ENCODE measurements around the gene SETD7. TPM values are rescaled to one million over a fixed set of nuclear protein-coding genes. Genes with fewer than 3 reads are reported as not detected.

Gene SETD7
- total RNA-seq (10 to 100 TPM in 3 of 5 donors, 1 to 10 TPM in 2; 6.5 to 17.5 (median 10.3) TPM), total RNA-seq (23.6 to 60.6 (median 44.4) reads per million in 29 experiments)
- 8.6 TPM for total RNA-seq (2013)

DNA sequence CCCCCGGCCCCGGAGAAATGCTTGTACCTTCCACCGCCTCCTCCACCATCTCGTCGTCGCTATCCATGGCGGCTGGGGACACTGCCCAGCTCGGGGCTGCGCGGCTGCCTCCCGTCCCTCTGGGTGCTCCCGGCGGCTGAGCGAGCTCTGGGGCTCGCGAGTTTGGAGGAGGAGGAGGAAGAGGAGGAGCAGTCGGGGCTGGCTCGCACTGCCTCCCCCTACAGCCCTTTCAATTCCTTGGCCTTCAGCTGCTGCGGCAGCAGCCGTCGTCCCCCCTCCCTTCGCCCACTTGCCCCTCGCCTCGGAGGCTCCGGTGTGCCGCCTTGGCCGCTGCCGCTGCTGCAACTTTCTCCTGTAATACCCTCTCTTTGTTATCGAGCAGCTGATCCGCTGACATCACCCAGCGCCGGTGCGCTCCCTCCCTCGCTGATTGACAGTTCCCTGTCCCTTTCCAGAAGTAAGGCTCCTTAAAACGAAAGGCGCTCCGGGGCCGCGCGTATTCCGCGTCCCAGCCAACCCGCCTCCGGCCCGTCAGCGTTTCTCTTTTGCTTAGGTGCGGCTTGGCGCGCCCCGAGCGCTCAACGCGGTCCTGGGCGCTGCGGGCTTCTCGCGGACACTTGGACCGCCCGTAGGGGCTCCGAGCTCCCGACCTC is at the start of gene SETD7:
Gene SETD7, minus strand, starts transcription at position 149 of the 653 bp plus-strand sequence. Its CDS starts 82 bp downstream, at position 67.
- Mint-ChIP-seq H3K4me3 (peak within 1 kb of the TSS; percentile 95 to 99 (median 99)), H3K4me1 (peaks cover 40 to 66% (median 55%) of the 10 kb centered on the region in 3 donors), H3K36me3 (no peaks in the 10 kb centered on the region), H3K27ac (peak within 1 kb of the TSS; percentile 95 to 97), H3K9me3 (no peaks in the 10 kb centered on the region), H3K27me3 (peaks cover 0 to 2% of the 10 kb centered on the region in 2 donors)
- CTCF ChIA-PET, result interaction anchor here (0.6 to 2.2 kb wide), 6 partner anchors 26 to 462 kb away, joined by 3 to 6 read pairs (median 4); no protein-coding TSS in a partner anchor
- POLR2A ChIA-PET, result interaction anchor here in 1 of 2 donors (0.6 to 1.3 kb wide), 2 partner anchors 103 to 817 kb away, joined by 4 to 7 read pairs; partner anchors contain the start of gene RAB33B
- ATAC-seq (replicated peaks in 1 of 4), result peak; percentile 15 to 40 (median 28)
- Histone ChIP-seq H3K27me3 (replicated peaks in 1 of 2; ENCODE audit: control insufficient read depth in 2 of 2, extremely low read depth in 1 of 2, insufficient read depth in 2 of 2, low read length in 1 of 2) (peaks cover 0 to 17% of the 10 kb centered on the region in 2 experiments), H3K27ac (ENCODE audit: low read length) (peak within 1 kb of the TSS; percentile 90), H3K4me3 (ENCODE audit: control insufficient read depth in 1 of 2, extremely low read depth in 1 of 2, low read length in 1 of 2) (peak within 1 kb of the TSS; percentile 86 to 95), H3K36me3 (ENCODE audit: control insufficient read depth in 2 of 2, extremely low read depth in 1 of 2, insufficient read depth in 1 of 2, low read length in 1 of 2) (no peaks in the 10 kb centered on the region), H3K9me3 (no peaks in the 10 kb centered on the region), H3K4me1 (ENCODE audit: control insufficient read depth in 1 of 2, extremely low read depth in 1 of 2, insufficient read depth in 2 of 2, low read length in 2 of 2) (peaks cover 12 to 42% of the 10 kb centered on the region in 2 experiments)
- peak; percentile 18 to 69 (median 51) for DNase-seq
- 0% methylated on average over 45 of the region's 61 CpGs for WGBS (ENCODE audit: insufficient coverage)

DNA sequence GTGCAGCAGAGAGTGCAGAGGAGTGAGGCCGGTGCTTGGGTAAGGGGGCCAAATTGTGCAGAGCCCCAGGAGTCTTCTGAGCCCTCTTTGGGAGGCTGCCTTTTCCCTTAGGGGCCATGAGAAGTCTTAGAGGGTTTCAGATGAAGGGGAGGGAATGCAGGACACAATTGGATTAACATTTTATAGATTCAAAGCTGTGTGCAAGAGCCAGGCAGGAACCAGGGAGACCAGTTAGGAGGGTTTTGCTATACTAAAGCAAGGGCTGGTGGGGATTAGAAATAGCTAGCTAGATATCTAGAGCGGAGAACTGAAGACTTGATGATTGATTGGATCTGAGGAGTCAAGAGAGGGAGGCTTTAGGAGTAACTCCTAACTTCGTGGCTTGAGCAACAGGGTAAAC is 49.5 kb upstream of the SETD7 start:
- Histone ChIP-seq H3K4me1 (ENCODE audit: control insufficient read depth in 1 of 2, extremely low read depth in 1 of 2, insufficient read depth in 2 of 2, low read length in 2 of 2) (peaks cover 0 to 8% of the 10 kb centered on the region in 2 experiments), H3K27me3 (replicated peaks in 1 of 2; ENCODE audit: control insufficient read depth in 2 of 2, extremely low read depth in 1 of 2, insufficient read depth in 2 of 2, low read length in 1 of 2) (peaks cover 0 to 8% of the 10 kb centered on the region in 2 experiments), H3K36me3 (ENCODE audit: control insufficient read depth in 2 of 2, extremely low read depth in 1 of 2, insufficient read depth in 1 of 2, low read length in 1 of 2) (no peaks in the 10 kb centered on the region), H3K9me3 (no peaks in the 10 kb centered on the region), H3K4me3 (ENCODE audit: control insufficient read depth in 1 of 2, extremely low read depth in 1 of 2, low read length in 1 of 2) (no peak overlapping the region), H3K27ac (ENCODE audit: low read length) (no peak overlapping the region)
- CTCF ChIA-PET, result interaction anchor here (0.6 to 1.0 kb wide), 5 partner anchors 9 to 575 kb away, joined by 3 to 6 read pairs (median 4); no protein-coding TSS in a partner anchor
- 85% methylated on average over 3 of the region's 3 CpGs for WGBS (ENCODE audit: insufficient coverage)
- Mint-ChIP-seq H3K27me3 (peaks cover 10 to 19% of the 10 kb centered on the region in 2 donors), H3K9me3 (no peaks in the 10 kb centered on the region), H3K4me1 (peaks cover 15 to 18% (median 16%) of the 10 kb centered on the region in 3 donors), H3K36me3 (no peaks in the 10 kb centered on the region), H3K27ac (no peak overlapping the region), H3K4me3 (peak overlapping the region in 1 of 3 donors; percentile 76)
- no peak for DNase-seq
- POLR2A ChIA-PET, result interaction anchor here in 1 of 2 donors (0.5 to 0.6 kb wide), 2 partner anchors 52 to 119 kb away, joined by 4 to 5 read pairs; no protein-coding TSS in a partner anchor
- no peak for ATAC-seq (replicated peaks in 1 of 4)

DNA sequence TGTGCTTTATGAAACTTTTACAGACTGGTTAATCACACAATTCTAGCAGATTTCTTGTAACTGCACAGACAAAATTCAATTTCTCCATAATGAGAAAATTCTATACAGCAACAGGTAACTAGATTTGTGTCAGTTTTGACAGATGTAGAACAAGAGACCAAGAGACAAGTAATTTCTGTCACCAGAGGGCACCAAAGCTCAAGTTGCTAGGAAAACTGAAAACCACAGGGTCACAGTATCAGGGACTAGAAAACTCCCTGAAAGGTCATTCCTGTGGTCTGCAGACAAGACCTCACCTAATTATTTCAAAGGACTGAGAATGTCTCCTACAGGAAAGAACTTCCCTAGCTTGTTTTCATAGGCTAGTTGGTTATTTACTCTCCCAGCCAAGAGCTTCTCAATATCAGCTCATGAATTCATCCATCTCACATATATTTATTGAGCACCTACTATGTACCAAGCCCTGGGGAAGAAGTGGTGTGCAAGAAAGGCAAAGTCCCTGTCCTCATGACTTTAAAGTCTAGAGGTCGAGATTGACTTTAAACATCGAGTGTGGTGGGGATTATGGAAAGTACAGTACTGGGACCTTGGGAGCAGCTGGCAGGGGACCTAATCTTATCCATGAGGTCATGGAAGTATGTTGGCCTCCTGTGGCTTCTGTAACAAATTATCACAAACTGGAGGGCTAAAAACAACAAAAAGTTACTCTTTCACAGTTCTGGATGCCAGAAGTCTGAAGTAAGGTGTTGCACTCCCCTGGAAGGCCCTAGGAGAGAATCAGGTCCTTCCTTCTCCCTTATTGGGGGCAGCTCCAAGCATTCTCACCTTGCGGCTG is 47.8 kb upstream of the SETD7 start:
- H3K4me1 ChIP-seq (ENCODE audit: control insufficient read depth in 1 of 2, extremely low read depth in 1 of 2, insufficient read depth in 2 of 2, low read length in 2 of 2), result peaks cover 0 to 8% of the 10 kb centered on the region in 2 experiments
- H3K27ac Mint-ChIP-seq, result no peak overlapping the region
- peak in 1 of 4 experiments; percentile 61 for ATAC-seq (replicated peaks in 1 of 4)

DNA sequence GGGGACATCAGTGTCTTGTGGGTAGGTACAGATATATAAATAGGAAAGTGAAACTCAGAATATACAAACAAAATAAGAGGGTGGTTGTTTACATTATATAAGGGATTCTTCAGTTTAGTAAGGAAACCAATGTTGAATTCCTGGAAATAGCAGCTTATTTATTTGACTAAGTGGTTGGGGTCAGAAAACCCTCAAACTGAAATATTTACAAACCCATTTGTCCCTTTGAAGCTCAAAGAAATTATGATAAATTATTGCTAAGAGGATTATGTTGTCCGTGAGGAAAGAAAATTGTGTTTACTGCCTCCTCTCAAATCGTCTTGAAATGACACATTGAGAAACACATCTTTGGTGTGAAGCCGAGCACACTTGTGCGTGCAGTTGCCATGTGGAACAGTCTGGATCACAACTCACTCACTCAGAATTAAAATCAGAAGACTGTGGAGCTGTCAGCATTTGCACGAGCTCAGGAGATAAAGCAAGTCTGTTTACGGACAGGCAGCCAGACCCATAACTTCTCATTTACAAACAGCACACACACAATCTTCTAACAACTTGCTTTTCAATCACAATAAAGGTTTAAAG is 46.8 kb upstream of the SETD7 start:
- no peak for ATAC-seq (replicated peaks in 1 of 4)
- CTCF ChIA-PET, result interaction anchor here (0.6 to 2.2 kb wide), 22 partner anchors 9 to 1007 kb away, joined by 3 to 13 read pairs (median 3); no protein-coding TSS in a partner anchor
- H3K4me1 Mint-ChIP-seq, result peaks cover 15 to 18% (median 16%) of the 10 kb centered on the region in 3 donors
- H3K4me3 Mint-ChIP-seq, result no peak overlapping the region
- Histone ChIP-seq H3K4me1 (ENCODE audit: control insufficient read depth in 1 of 2, extremely low read depth in 1 of 2, insufficient read depth in 2 of 2, low read length in 2 of 2) (peaks cover 0 to 8% of the 10 kb centered on the region in 2 experiments), H3K27ac (ENCODE audit: low read length) (no peak overlapping the region), H3K9me3 (no peaks in the 10 kb centered on the region), H3K4me3 (ENCODE audit: control insufficient read depth in 1 of 2, extremely low read depth in 1 of 2, low read length in 1 of 2) (no peak overlapping the region), H3K36me3 (ENCODE audit: control insufficient read depth in 2 of 2, extremely low read depth in 1 of 2, insufficient read depth in 1 of 2, low read length in 1 of 2) (no peaks in the 10 kb centered on the region), H3K27me3 (replicated peaks in 1 of 2; ENCODE audit: control insufficient read depth in 2 of 2, extremely low read depth in 1 of 2, insufficient read depth in 2 of 2, low read length in 1 of 2) (peaks cover 0 to 13% of the 10 kb centered on the region in 2 experiments)
- H3K27ac Mint-ChIP-seq, result no peak overlapping the region
- H3K27me3 Mint-ChIP-seq, result peaks cover 12 to 20% of the 10 kb centered on the region in 2 donors
- no peaks in the 10 kb centered on the region for H3K9me3 Mint-ChIP-seq
- POLR2A ChIA-PET, result interaction anchor here in 1 of 2 donors (0.7 kb wide), 1 partner anchor 577 kb away, joined by 3 read pairs; no protein-coding TSS in a partner anchor
- DNase-seq, result no peak
- H3K36me3 Mint-ChIP-seq, result no peaks in the 10 kb centered on the region
- 100% methylated on average over 1 of the region's 6 CpGs for WGBS (ENCODE audit: insufficient coverage)

More for the DNA sequence above, 47.8 kb upstream of the SETD7 start:
- ChIA-PET CTCF (interaction anchor here (0.6 to 2.2 kb wide), 24 partner anchors 12 to 1006 kb away, joined by 3 to 13 read pairs (median 4); no protein-coding TSS in a partner anchor), POLR2A (interaction anchor here in 1 of 2 donors (0.7 kb wide), 1 partner anchor 578 kb away, joined by 3 read pairs; no protein-coding TSS in a partner anchor)
- Mint-ChIP-seq H3K4me3 (no peak overlapping the region), H3K9me3 (no peaks in the 10 kb centered on the region), H3K27me3 (peaks cover 12 to 23% of the 10 kb centered on the region in 2 donors), H3K36me3 (no peaks in the 10 kb centered on the region), H3K4me1 (peaks cover 15 to 18% (median 16%) of the 10 kb centered on the region in 3 donors)
- no peak overlapping the region for H3K4me3 ChIP-seq (ENCODE audit: control insufficient read depth in 1 of 2, extremely low read depth in 1 of 2, low read length in 1 of 2)
- H3K27ac ChIP-seq (ENCODE audit: low read length), result no peak overlapping the region
- H3K36me3 ChIP-seq (ENCODE audit: control insufficient read depth in 2 of 2, extremely low read depth in 1 of 2, insufficient read depth in 1 of 2, low read length in 1 of 2), result no peaks in the 10 kb centered on the region
- H3K27me3 ChIP-seq (replicated peaks in 1 of 2; ENCODE audit: control insufficient read depth in 2 of 2, extremely low read depth in 1 of 2, insufficient read depth in 2 of 2, low read length in 1 of 2), result peaks cover 0 to 8% of the 10 kb centered on the region in 2 experiments
- WGBS (ENCODE audit: insufficient coverage), result 60% methylated on average over 2 of the region's 3 CpGs
- H3K9me3 ChIP-seq, result no peaks in the 10 kb centered on the region
- peak in 16 of 35 experiments; percentile 2 to 67 (median 10) for DNase-seq

DNA sequence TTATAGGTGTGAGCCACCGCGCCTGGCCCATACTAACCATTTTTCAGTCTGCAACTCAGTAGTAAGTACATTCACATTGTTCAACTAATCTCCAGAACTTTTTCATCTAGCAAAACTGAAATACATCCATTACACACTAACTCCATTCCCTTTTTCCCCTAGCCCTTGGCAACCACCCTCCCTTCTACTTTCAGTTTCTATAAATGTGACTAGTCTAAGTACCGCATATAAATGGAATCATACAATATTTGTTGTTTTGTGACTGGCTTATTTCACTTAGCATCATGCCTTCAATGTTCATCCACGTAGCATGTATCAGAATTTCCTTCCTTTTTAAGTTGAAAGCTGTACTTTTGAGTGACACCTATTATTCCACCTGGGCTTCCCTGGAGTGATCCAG is 44.6 kb upstream of the SETD7 start:
- ChIA-PET CTCF (interaction anchor here in 1 of 2 donors (1.0 kb wide), 1 partner anchor 19 kb away, joined by 3 read pairs; no protein-coding TSS in a partner anchor), POLR2A (no interaction called here)
- peaks cover under 1 to 2% (median 2%) of the 10 kb centered on the region in 3 donors for H3K4me1 Mint-ChIP-seq
- no peak overlapping the region for H3K27ac ChIP-seq (ENCODE audit: low read length)
- H3K36me3 Mint-ChIP-seq, result no peaks in the 10 kb centered on the region
- H3K27me3 ChIP-seq (replicated peaks in 1 of 2; ENCODE audit: control insufficient read depth in 2 of 2, extremely low read depth in 1 of 2, insufficient read depth in 2 of 2, low read length in 1 of 2), result peaks cover 0 to 10% of the 10 kb centered on the region in 2 experiments
- H3K4me1 ChIP-seq (ENCODE audit: control insufficient read depth in 1 of 2, extremely low read depth in 1 of 2, insufficient read depth in 2 of 2, low read length in 2 of 2), result no peaks in the 10 kb centered on the region
- no peaks in the 10 kb centered on the region for H3K9me3 ChIP-seq
- no peaks in the 10 kb centered on the region for H3K36me3 ChIP-seq (ENCODE audit: control insufficient read depth in 2 of 2, extremely low read depth in 1 of 2, insufficient read depth in 1 of 2, low read length in 1 of 2)
- no peak overlapping the region for H3K4me3 Mint-ChIP-seq
- H3K27ac Mint-ChIP-seq, result no peak overlapping the region
- H3K9me3 Mint-ChIP-seq, result no peaks in the 10 kb centered on the region
- no peak overlapping the region for H3K4me3 ChIP-seq (ENCODE audit: control insufficient read depth in 1 of 2, extremely low read depth in 1 of 2, low read length in 1 of 2)
- ATAC-seq (replicated peaks in 1 of 4) (no peak), DNase-seq (no peak)
- 100% methylated on average over 2 of the region's 4 CpGs for WGBS (ENCODE audit: insufficient coverage)
- peaks cover 12 to 14% of the 10 kb centered on the region in 2 donors for H3K27me3 Mint-ChIP-seq
